Pancreas (tissue), 10 donors: ENCODE measurements around the gene ZNF576. TPM values are rescaled to one million over a fixed set of nuclear protein-coding genes. Genes with fewer than 3 reads are reported as not detected.

Experiments
- ATAC-seq, 4 donors: fragments of 200-7000 bp; cut with Tn5 transposase; one replicate each; pipeline versions ENCODE4 v1.8.0 to v1.9.1; 2020; ENCODE audit warnings: mild to moderate bottlenecking in 4 of 4, moderate library complexity in 4 of 4
- DNase-seq, 6 donors: peaks; one replicate each; pipeline ENCODE4 v3.0.0-alpha.2; 2020
- FAIRE-seq: peaks from 2 replicates; lab custom pipeline; 2012; peaks lifted over from hg19 to GRCh38; lab: Jason Lieb, UNC
- H3K27ac ChIP-seq, 4 donors: fragments of 200-600 bp; sonication (generic); 1 replicate in 3 of 4; 2 replicates in 1 of 4; pipeline versions ENCODE4 v1.5.0 to v1.8.0; 2020
- H3K27me3 ChIP-seq, 4 donors: fragments of 200-600 bp; one replicate each; pipeline ENCODE4 v1.8.0; 2021
- H3K36me3 ChIP-seq, 3 donors: fragments of 200-600 bp; sonication (generic) in 1 of 3; one replicate each; pipeline versions ENCODE4 v1.5.0 to v1.8.0; 2020 to 2021
- H3K4me1 ChIP-seq, 3 donors: fragments of 200-600 bp; one replicate each; pipeline ENCODE4 v1.8.0; 2021
- H3K4me3 ChIP-seq, 4 donors: fragments of 200-600 bp; sonication (generic) in 2 of 4; one replicate each; pipeline versions ENCODE4 v1.5.0 to v1.8.0; 2020 to 2021
- H3K9me3 ChIP-seq, 4 donors: fragments of 200-600 bp; one replicate each; pipeline ENCODE4 v1.8.0; 2021
- CTCF ChIP-seq, 4 donors: fragments of 200-600 bp; sonication (generic) in 3 of 4; IDR thresholded peaks; one replicate each; pipeline versions ENCODE4 v1.5.0 to v1.8.0; 2021; ENCODE audit warnings: antibody characterized with exemption in 4 of 4
- WGBS, 2 donors: extraction: QIAGEN DNeasy Blood & Tissue Kit; methylation state at CpG; one replicate each; pipeline ENCODE4 v1.1.7; 2013; 5-methylcytosine and 5-hydroxymethylcytosine counted together
- intact Hi-C, 3 donors: fragments of 100-400 bp; cut with DNase I; formaldehyde crosslinking; loops; one replicate each; pipeline versions ENCODE4 v1.11.1 to v1.14.2; 2022
- polyA plus RNA-seq, 2 donors: library from polyadenylated mRNA; stranded (reverse); fragments of 200-250 nt; gene quantifications; one replicate each; pipeline ENCODE4 v1.2.3, GENCODE V29; 2013
- total RNA-seq, 6 donors: library from RNA; stranded (reverse); fragmentation: NEBNext Ultra II Directional in 4 of 6; extraction: Animal tissue kit (Norgen Biotek cat#: 25700) in 4 of 6; gene quantifications; one replicate each; pipeline versions ENCODE4 v1.2.1 to v1.2.4, GENCODE V29; 2021 to 2023
- donor health status: healthy with polysubstance abuse.
- donor health status: DM: no; HTN: no; CAD: no; lungs with moderate emphysema.
- donor health status: DM: no; HTN: no; CAD: no.
- donor health status: control.
- donor health status: control.
- donor health status: Bipolar disorder and iron deficiency.
- donor health status: DM: yes; HTN: yes; CAD: no.
- donor health status: DM: no; HTN: no; CAD: no.
- donor health status: DM: no; HTN: no; CAD: no.
- donor health status: DM: yes; HTN: yes; CAD: no.

Gene ZNF576
- total and polyA plus RNA-seq, 8 donors, result 5.2 to 8.6 (median 6.7) TPM

GRCh38 chr19:43552616-43553015 is 43.8 kb upstream of the ZNF576 start:
- 77 to 97% methylated on average over 3 of the region's 3 CpGs for WGBS, 2 donors
- DNase-seq (no peak), ATAC-seq (no peak), FAIRE-seq (no peak)
- H3K4me3 ChIP-seq, result no peak overlapping the region
- no peaks in the 10 kb centered on the region for H3K4me1 ChIP-seq
- no peak for TF ChIP-seq CTCF (IDR thresholded peaks at IDR 0.05)
- H3K36me3 ChIP-seq, result peaks cover 0 to 18% (median 14%) of the 10 kb centered on the region in 3 donors
- H3K27ac ChIP-seq, result no peak overlapping the region
- no peaks in the 10 kb centered on the region for H3K9me3 ChIP-seq
- intact Hi-C loops, result loop anchor here in 2 of 3 donors (5.0 to 10.0 kb wide), 2 partner anchors 92 to 110 kb away; no protein-coding TSS in a partner anchor
- no peaks in the 10 kb centered on the region for H3K27me3 ChIP-seq

GRCh38 chr19:43553656-43554055 is 42.7 kb upstream of the ZNF576 start:
- TF ChIP-seq CTCF (IDR thresholded peaks at IDR 0.05), result no peak
- H3K36me3 ChIP-seq, result peaks cover 0 to 18% (median 14%) of the 10 kb centered on the region in 3 donors
- ATAC-seq (no peak), FAIRE-seq (no peak), DNase-seq (no peak)
- H3K9me3 ChIP-seq, result no peaks in the 10 kb centered on the region
- H3K4me3 ChIP-seq, result no peak overlapping the region
- H3K27me3 ChIP-seq, result no peaks in the 10 kb centered on the region
- 81 to 98% methylated on average over 4 of the region's 4 CpGs for WGBS, 2 donors
- no peaks in the 10 kb centered on the region for H3K4me1 ChIP-seq
- no peak overlapping the region for H3K27ac ChIP-seq
- intact Hi-C loops, result loop anchor here in 2 of 3 donors (5.0 to 10.0 kb wide), 2 partner anchors 91 to 109 kb away; no protein-coding TSS in a partner anchor

DNA sequence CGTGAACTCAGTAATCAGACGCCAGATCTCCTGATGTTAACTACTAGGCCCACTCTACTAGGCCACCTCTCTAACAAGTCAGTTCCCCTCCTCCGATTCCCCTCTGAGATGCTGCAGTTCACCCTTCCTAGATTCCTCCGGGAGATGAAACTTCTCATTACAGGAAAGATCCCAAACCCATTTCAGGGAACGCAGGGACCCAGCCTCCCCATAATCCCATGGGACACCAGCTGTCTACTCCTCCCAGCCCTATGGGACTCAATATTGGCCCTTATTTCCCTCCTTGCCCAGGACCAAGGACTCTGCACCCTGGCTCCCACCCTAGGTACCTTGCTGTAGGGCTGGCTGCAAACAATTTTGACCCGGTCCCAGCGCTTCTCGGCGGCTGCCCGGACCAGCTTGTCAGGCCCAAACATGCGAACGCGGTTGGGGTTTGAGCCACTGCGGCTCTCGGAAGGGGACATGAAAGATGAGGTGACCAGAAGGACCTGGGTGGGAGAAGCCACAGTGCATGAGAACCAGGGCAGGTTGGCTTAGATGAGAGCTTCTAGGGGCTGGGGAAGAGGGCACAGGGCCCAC is 42.0 kb upstream of the ZNF576 start:
- H3K27ac ChIP-seq, result no peak overlapping the region
- TF ChIP-seq CTCF (IDR thresholded peaks at IDR 0.05), result no peak
- FAIRE-seq (no peak), ATAC-seq (no peak), DNase-seq (no peak)
- H3K27me3 ChIP-seq, result no peaks in the 10 kb centered on the region
- no peak overlapping the region for H3K4me3 ChIP-seq
- H3K9me3 ChIP-seq, result no peaks in the 10 kb centered on the region
- peaks cover 0 to 18% (median 14%) of the 10 kb centered on the region in 3 donors for H3K36me3 ChIP-seq
- intact Hi-C loops, result loop anchor here in 2 of 3 donors (5.0 to 10.0 kb wide), 2 partner anchors 90 to 108 kb away; no protein-coding TSS in a partner anchor
- H3K4me1 ChIP-seq, result no peaks in the 10 kb centered on the region
- 91 to 92% methylated on average over 15 of the region's 15 CpGs for WGBS, 2 donors

- peak; percentile 71 to 95 (median 88) for ATAC-seq
- H3K9me3 ChIP-seq, result no peaks in the 10 kb centered on the region
- H3K4me1 ChIP-seq, result no peaks in the 10 kb centered on the region
- H3K36me3 ChIP-seq, result peaks cover 0 to 18% (median 14%) of the 10 kb centered on the region in 3 donors
- DNase-seq, result peak in 5 of 6 donors; percentile 60 to 79 (median 70)
- WGBS, 2 donors, result 41 to 42% methylated on average over 8 of the region's 8 CpGs
- no peak overlapping the region for H3K27ac ChIP-seq
- H3K27me3 ChIP-seq, result no peaks in the 10 kb centered on the region
- peak; percentile 29 to 63 (median 45) for TF ChIP-seq CTCF (IDR thresholded peaks at IDR 0.05)
- no peak for FAIRE-seq
- H3K4me3 ChIP-seq, result no peak overlapping the region
- intact Hi-C loops, result loop anchor here in 1 of 3 donors (10.0 kb wide), 1 partner anchor 90 kb away; no protein-coding TSS in a partner anchor
Measured at GRCh38 chr19:43555185-43555770, 41.1 kb upstream of the ZNF576 start.

DNA sequence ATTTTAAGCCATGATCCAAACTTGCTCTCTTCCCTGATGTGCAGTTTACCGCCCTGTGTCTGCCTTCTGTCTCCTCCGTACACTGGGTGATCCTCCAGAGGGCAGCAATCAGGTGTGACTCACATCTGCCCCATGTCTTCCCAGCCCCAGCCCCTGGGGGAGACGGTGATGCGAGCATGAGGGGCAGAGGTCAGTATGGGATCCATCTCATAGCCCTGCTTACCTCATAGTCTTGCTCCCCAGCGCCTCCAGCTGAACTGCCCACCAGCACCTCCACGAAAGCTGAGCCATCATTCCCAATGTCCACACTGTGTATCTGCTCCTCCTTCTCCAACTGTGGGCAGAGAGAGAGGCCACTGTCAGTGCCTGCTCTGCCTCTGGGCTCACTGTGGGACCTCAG is 35.7 kb upstream of the ZNF576 start:
- no peak for TF ChIP-seq CTCF (IDR thresholded peaks at IDR 0.05)
- H3K27me3 ChIP-seq, result no peaks in the 10 kb centered on the region
- FAIRE-seq (no peak), DNase-seq (no peak), ATAC-seq (no peak)
- H3K36me3 ChIP-seq, result no peaks in the 10 kb centered on the region
- 88 to 90% methylated on average over 6 of the region's 6 CpGs for WGBS, 2 donors
- no peak overlapping the region for H3K4me3 ChIP-seq
- intact Hi-C loops, result no loop called here
- H3K4me1 ChIP-seq, result no peaks in the 10 kb centered on the region
- no peaks in the 10 kb centered on the region for H3K9me3 ChIP-seq
- no peak overlapping the region for H3K27ac ChIP-seq
